C4-2B (cell line): ENCODE results near the gene ZBTB21.

ENCODE experiments used
- ZFX ChIP-seq: fragments of 450-650 bp; IDR thresholded peaks from 2 replicates; pipeline ENCODE4 v1.6.1; 2017
- TF ChIP-seq, protein P1 (sequence below): fragments of 450-650 bp; conservative IDR thresholded peaks from 2 replicates; pipeline ENCODE4 v1.5.1; 2017; ENCODE audit warnings: mild to moderate bottlenecking

GRCh38 chr21:41971891-41972290, 38.3 kb downstream of the ZBTB21 start:
- TF ChIP-seq, protein P1, sequence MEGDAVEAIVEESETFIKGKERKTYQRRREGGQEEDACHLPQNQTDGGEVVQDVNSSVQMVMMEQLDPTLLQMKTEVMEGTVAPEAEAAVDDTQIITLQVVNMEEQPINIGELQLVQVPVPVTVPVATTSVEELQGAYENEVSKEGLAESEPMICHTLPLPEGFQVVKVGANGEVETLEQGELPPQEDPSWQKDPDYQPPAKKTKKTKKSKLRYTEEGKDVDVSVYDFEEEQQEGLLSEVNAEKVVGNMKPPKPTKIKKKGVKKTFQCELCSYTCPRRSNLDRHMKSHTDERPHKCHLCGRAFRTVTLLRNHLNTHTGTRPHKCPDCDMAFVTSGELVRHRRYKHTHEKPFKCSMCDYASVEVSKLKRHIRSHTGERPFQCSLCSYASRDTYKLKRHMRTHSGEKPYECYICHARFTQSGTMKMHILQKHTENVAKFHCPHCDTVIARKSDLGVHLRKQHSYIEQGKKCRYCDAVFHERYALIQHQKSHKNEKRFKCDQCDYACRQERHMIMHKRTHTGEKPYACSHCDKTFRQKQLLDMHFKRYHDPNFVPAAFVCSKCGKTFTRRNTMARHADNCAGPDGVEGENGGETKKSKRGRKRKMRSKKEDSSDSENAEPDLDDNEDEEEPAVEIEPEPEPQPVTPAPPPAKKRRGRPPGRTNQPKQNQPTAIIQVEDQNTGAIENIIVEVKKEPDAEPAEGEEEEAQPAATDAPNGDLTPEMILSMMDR = no peak
- no peak for TF ChIP-seq ZFX
